ENCODE measurements around the gene ZNF782. TPM values are rescaled to one million over a fixed set of nuclear protein-coding genes. Genes with fewer than 3 reads are reported as not detected.

ZNF782 gene
- total and polyA plus RNA-seq, 4 donors, result 0.95 to 16.4 (median 3.1) TPM

- Histone ChIP-seq H3K27ac (ENCODE audit: low read depth in 1 of 2, low read length in 1 of 2) (no peak overlapping the region), H3K9me3 (ENCODE audit: control insufficient read depth in 4 of 4, insufficient read depth in 3 of 4, low read length in 3 of 4) (no peaks in the 10 kb centered on the region), H3K9ac (ENCODE audit: insufficient read depth in 1 of 2, low read length in 2 of 2) (no peak overlapping the region), H3K4me1 (ENCODE audit: control insufficient read depth in 5 of 5, insufficient read depth in 5 of 5, low read length in 5 of 5) (peaks cover 2 to 11% (median 10%) of the 10 kb centered on the region in 5 donors), H3K4me3 (no peak overlapping the region), H3K27me3 (ENCODE audit: control insufficient read depth in 3 of 3, insufficient read depth in 3 of 3, low read length in 2 of 3) (no peaks in the 10 kb centered on the region), H3K36me3 (ENCODE audit: control insufficient read depth in 4 of 4, insufficient read depth in 4 of 4, low read length in 4 of 4) (peaks cover 0 to 2% (median 0%) of the 10 kb centered on the region in 4 donors)
- TF ChIP-seq CTCF (IDR thresholded peaks at IDR 0.05; ENCODE audit: control extremely low read depth, extremely low read depth), result peak; percentile 73
- WGBS, 2 donors, result 16 to 21% methylated on average over 6 of the region's 6 CpGs
- ATAC-seq (ENCODE audit: insufficient read depth, low FRiP score) (peak; percentile 64), DNase-seq (peak; percentile 69 to 80 (median 72))
These were observed 2.3 kb upstream of the ZNF782 start for GRCh38 chr9:96856363-96857286.

GRCh38 chr9:96854651-96855273, 448 bp upstream of the ZNF782 start:
- 16 to 19% methylated on average over 16 of the region's 16 CpGs for WGBS, 2 donors
- no peak for ATAC-seq (ENCODE audit: insufficient read depth, low FRiP score)
- no peak overlapping the region for H3K9ac ChIP-seq (ENCODE audit: insufficient read depth in 1 of 2, low read length in 2 of 2)

GRCh38 chr9:96852676-96853075, 1.6 kb downstream of the ZNF782 start:
- no peak for ATAC-seq (ENCODE audit: insufficient read depth, low FRiP score)
- no peaks in the 10 kb centered on the region for H3K9me3 ChIP-seq (ENCODE audit: control insufficient read depth in 4 of 4, insufficient read depth in 3 of 4, low read length in 3 of 4)
- DNase-seq, result no peak
- no peaks in the 10 kb centered on the region for H3K27me3 ChIP-seq (ENCODE audit: control insufficient read depth in 3 of 3, insufficient read depth in 3 of 3, low read length in 2 of 3)
- no peak overlapping the region for H3K4me3 ChIP-seq
- no peak for TF ChIP-seq CTCF (IDR thresholded peaks at IDR 0.05; ENCODE audit: control extremely low read depth, extremely low read depth)
- H3K9ac ChIP-seq (ENCODE audit: insufficient read depth in 1 of 2, low read length in 2 of 2), result no peak overlapping the region
- H3K4me1 ChIP-seq (ENCODE audit: control insufficient read depth in 5 of 5, insufficient read depth in 5 of 5, low read length in 5 of 5), result peaks cover 2 to 11% (median 10%) of the 10 kb centered on the region in 5 donors
- H3K36me3 ChIP-seq (ENCODE audit: control insufficient read depth in 4 of 4, insufficient read depth in 4 of 4, low read length in 4 of 4), result peaks cover 0 to 2% (median 0%) of the 10 kb centered on the region in 4 donors
- no peak overlapping the region for H3K27ac ChIP-seq (ENCODE audit: low read depth in 1 of 2, low read length in 1 of 2)
- 87 to 94% methylated on average over 4 of the region's 4 CpGs for WGBS, 2 donors

More at GRCh38 chr9:96854651-96855273, 448 bp upstream of the ZNF782 start:
- Histone ChIP-seq H3K27me3 (ENCODE audit: control insufficient read depth in 3 of 3, insufficient read depth in 3 of 3, low read length in 2 of 3) (no peaks in the 10 kb centered on the region), H3K36me3 (ENCODE audit: control insufficient read depth in 4 of 4, insufficient read depth in 4 of 4, low read length in 4 of 4) (peaks cover 0 to 2% (median 0%) of the 10 kb centered on the region in 4 donors), H3K27ac (ENCODE audit: low read depth in 1 of 2, low read length in 1 of 2) (no peak overlapping the region), H3K9me3 (ENCODE audit: control insufficient read depth in 4 of 4, insufficient read depth in 3 of 4, low read length in 3 of 4) (no peaks in the 10 kb centered on the region), H3K4me3 (no peak overlapping the region), H3K4me1 (ENCODE audit: control insufficient read depth in 5 of 5, insufficient read depth in 5 of 5, low read length in 5 of 5) (peaks cover 2 to 11% (median 10%) of the 10 kb centered on the region in 5 donors)
- DNase-seq, result no peak
- no peak for TF ChIP-seq CTCF (IDR thresholded peaks at IDR 0.05; ENCODE audit: control extremely low read depth, extremely low read depth)

All from lung (tissue), 12 donors.